K562 (cell line): ENCODE measurements around the gene HIPK2.

ENCODE experiments used
- FOS ChIP-seq: IDR thresholded peaks from 3 replicates; pipeline ENCODE4 v1.6.1; 2011; ENCODE audit not compliant: insufficient read length; ENCODE audit errors: extremely low read depth
- HDGF ChIP-seq: fragments of 450-650 bp; IDR thresholded peaks from 2 replicates; pipeline ENCODE4 v1.6.1; 2016
- KAT2B ChIP-seq: IDR thresholded peaks from one replicate; pipeline ENCODE4 v1.6.1; 2012; ENCODE audit warnings: low read depth, mild to moderate bottlenecking, control low read depth, inconsistent platforms, low read length, moderate library complexity
- MAFG ChIP-seq: fragments of 450-650 bp; conservative IDR thresholded peaks from 2 replicates; pipeline ENCODE4 v1.6.1; 2016; ENCODE audit warnings: missing genetic modification characterization, missing compliant biosample characterization
- NCOA4 ChIP-seq: fragments of 450-650 bp; IDR thresholded peaks from 2 replicates; pipeline ENCODE4 v1.6.1; 2018; ENCODE audit warnings: mild to moderate bottlenecking; ENCODE audit not compliant: partially characterized antibody
- NR2C2 ChIP-seq, 2 experiments: fragments of 200-800 bp in 1 of 2; sonication (Bioruptor generic) in 1 of 2; sonication (generic) in 1 of 2; formaldehyde crosslinking in 1 of 2; IDR thresholded peaks; 2 replicates each; pipeline versions ENCODE4 v1.6.1 to v1.8.0; 2016 to 2022; ENCODE audit warnings: mild to moderate bottlenecking in 1 of 2, missing compliant biosample characterization in 1 of 2, missing genetic modification characterization in 1 of 2, missing genetic modification reagents in 1 of 2
- POLR2A ChIP-seq: fragments of 450-650 bp; conservative IDR thresholded peaks from 2 replicates; pipeline ENCODE4 v1.6.1; 2016
- SP1 ChIP-seq: sonication (generic); formaldehyde crosslinking; IDR thresholded peaks from 2 replicates; pipeline ENCODE4 v1.8.1; 2022; ENCODE audit warnings: mild to moderate bottlenecking, missing genetic modification reagents
- ZBTB7A ChIP-seq: IDR thresholded peaks from 2 replicates; pipeline ENCODE4 v1.6.1; 2011; ENCODE audit warnings: low read depth, mild to moderate bottlenecking, low read length, moderate library complexity, borderline replicate concordance; ENCODE audit not compliant: control insufficient read depth
- TF ChIP-seq, protein P1 (sequence below): fragments of 250-450 bp; sonication (Bioruptor Pico); IDR thresholded peaks from 2 replicates; pipeline ENCODE4 v1.9.0; 2021; ENCODE audit warnings: mild to moderate bottlenecking
- TF ChIP-seq, protein P2 (sequence below): fragments of 450-650 bp; IDR thresholded peaks from 2 replicates; pipeline ENCODE4 v1.7.0; 2016; ENCODE audit warnings: borderline replicate concordance

DNA sequence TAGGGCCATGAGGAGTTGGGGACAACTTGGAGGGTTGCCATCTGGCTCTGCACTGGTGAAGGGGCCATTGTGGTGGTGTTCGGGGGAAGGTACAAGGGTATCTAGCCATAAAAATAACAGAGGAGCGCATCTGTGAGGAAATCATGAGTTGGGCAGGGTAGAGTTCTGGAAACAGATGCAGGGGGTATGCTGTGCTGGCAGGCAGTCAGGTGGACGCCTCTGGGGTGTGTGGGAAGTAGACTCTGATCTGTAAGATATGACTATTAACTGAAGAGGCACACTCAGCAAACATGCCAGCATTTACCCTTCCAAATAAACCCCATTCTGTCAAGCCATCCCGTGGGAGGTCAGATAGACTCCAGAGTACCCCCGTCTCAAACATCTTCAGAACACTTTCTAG is 174.5 kb downstream of the HIPK2 start:
- no peak for TF ChIP-seq ZBTB7A
- TF ChIP-seq KAT2B, result no peak
- TF ChIP-seq, protein P1, sequence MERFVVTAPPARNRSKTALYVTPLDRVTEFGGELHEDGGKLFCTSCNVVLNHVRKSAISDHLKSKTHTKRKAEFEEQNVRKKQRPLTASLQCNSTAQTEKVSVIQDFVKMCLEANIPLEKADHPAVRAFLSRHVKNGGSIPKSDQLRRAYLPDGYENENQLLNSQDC, result no peak
- no peak for TF ChIP-seq SP1 (CRISPR knock-in tag)
- no peak for TF ChIP-seq NCOA4
- TF ChIP-seq HDGF, result no peak
- no peak for TF ChIP-seq MAFG (tag)
- no peak for TF ChIP-seq POLR2A
- TF ChIP-seq, protein P2, sequence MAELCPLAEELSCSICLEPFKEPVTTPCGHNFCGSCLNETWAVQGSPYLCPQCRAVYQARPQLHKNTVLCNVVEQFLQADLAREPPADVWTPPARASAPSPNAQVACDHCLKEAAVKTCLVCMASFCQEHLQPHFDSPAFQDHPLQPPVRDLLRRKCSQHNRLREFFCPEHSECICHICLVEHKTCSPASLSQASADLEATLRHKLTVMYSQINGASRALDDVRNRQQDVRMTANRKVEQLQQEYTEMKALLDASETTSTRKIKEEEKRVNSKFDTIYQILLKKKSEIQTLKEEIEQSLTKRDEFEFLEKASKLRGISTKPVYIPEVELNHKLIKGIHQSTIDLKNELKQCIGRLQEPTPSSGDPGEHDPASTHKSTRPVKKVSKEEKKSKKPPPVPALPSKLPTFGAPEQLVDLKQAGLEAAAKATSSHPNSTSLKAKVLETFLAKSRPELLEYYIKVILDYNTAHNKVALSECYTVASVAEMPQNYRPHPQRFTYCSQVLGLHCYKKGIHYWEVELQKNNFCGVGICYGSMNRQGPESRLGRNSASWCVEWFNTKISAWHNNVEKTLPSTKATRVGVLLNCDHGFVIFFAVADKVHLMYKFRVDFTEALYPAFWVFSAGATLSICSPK, result no peak
- TF ChIP-seq NR2C2 (CRISPR knock-in tag; IDR thresholded peaks at IDR 0.05), result no peak
- TF ChIP-seq NR2C2 (tag; IDR thresholded peaks at IDR 0.05), result no peak
- no peak for TF ChIP-seq FOS
